Epidermal melanocyte (primary cell): ENCODE results near the gene PIGN.
A peak's percentile ranks its signal among the peaks of the same experiment; 100 is the strongest.
"Not testable (repeated sequence)": the region's sequence is repeated elsewhere in the genome, so short reads cannot be mapped to it uniquely, and the experiment has no call there.

Experiments used
- DNase-seq: peaks from one replicate; pipeline ENCODE4 v3.0.0; 2011; ENCODE audit warnings: low spot score; ENCODE audit not compliant: insufficient read length

Gene PIGN

DNA sequence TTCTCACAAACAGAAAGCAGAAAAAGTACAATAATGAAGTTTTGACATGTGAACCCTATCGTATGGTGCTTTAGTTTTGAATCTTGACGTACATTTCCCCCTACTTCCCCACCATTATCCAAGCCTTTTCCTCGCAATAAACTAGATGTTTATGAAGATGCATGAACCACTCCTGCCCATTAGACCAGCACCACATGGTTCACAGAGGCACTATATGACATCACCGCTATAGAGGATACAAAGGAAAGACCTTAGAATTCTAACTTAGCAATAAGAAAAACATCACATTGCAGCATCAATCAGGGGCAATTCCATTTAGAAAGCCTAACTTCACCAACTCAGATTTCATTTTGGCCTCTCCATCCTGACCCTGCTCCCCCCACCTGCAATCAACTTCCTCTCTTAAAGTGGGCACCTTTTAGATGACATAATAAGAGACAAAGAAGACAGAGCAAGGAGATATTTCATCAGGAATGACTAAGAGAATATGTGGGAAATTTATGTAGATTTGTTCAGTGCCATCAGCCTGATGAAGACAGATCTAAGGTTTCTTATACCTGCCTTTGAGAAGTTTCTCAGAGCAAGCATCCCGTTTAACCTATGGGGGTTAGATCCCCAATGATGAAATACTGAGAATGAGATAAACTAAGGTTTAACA, 124.9 kb downstream of the PIGN start:
- no peak for DNase-seq

DNA sequence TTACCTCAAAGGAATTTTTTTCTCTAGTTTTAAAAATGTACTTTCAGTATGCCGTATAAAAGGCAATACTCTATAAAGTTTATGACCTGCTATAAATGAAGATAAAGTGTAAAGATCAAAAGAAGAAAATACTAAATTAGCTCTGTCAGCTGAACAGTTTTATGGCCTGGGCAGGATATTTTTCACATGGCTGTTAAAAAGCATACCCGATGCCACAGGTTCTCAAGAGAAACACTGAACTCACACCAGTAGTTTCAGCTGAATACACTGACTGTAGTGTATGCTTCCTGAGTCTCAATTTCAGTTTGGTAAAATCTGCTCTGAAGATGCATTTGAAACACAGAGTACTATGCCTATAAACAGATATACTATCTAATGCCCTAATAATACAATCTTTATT, 126.0 kb downstream of the PIGN start:
- no peak for DNase-seq

DNA sequence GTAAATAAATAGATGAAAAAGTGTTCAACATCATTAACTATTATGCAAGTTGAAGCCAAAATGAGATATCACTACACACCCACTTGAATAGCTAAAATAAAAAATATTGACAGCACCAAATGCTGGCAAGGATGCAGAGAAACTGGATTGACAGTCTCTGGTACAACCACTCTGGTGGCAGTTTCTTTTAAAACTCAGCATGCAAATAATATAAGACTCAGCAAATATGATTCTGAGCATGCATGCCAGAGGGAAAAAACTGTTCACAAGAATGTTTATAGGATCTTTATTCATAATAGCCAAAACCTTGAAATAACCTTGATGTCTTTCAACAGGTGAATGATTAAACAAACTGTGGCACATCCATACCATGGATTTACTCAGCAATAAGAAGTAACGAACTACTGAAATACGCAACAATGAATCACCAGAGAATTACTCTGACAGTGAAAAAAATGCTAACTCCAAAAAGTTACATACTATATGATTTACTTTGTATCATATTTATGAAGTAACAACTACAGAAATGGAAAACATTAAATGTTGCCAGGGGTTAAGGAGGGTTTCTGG, 131.8 kb downstream of the PIGN start:
- no peak for DNase-seq

DNA sequence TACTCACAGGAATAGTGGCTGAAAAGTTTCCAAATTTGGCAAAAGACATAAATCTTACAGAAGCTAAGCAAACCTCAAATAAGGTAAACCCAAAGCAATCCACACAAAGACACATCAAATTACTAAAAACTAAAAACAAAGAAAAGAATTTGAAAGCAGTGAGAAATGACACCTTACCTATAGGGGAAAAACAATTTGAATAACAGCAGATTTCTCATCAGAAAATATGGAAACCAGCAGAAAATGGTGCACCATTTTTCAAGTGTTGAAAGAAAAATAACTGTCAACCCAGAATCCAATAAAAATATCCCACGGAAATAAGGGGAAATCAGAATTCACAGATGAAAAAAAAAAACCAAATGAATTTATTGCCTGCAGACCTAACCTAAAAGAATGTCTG, 138.6 kb downstream of the PIGN start:
- DNase-seq: no peak

DNA sequence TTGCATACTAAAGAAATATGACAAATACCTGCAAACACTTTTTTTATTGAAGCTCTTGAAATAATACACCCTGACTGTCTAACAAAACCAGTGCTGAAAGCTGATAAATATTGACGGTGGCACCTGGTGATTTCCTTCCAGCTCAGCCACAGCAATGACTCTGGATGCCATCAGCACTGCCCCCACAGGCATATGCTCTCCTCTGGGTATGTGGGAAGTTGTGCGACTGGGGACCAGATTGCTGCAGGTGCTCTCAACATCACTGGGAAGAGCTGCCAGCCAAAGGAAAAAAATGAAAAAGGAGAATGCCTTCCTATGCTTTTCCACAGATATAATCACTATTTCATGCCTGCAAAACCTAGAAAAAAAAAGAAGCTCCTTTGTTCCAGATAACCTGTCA, 141.5 kb downstream of the PIGN start:
- DNase-seq: no peak

DNA sequence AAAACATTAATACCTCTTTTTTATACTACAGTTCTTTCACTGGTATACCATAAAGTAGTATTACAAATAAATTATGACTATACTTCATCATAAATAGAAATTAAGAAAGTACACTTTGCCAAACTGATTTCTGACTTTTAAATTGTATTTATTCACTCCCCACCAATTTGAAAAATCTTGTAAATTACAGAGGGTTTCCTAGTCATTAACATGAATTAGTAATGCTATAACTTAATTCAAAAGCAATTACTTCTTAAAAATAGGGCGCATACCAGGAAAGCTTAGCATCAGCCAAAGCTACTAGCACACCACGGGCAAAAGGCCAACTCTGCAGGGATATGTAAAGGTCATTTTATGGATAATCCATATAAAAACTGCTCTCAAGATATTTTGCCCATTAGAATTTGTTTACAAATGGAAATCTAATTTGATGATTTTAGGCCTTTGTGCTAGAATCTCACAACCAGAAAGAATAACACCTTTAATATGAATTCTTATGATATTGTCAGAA, 142.3 kb downstream of the PIGN start:
- no peak for DNase-seq

DNA sequence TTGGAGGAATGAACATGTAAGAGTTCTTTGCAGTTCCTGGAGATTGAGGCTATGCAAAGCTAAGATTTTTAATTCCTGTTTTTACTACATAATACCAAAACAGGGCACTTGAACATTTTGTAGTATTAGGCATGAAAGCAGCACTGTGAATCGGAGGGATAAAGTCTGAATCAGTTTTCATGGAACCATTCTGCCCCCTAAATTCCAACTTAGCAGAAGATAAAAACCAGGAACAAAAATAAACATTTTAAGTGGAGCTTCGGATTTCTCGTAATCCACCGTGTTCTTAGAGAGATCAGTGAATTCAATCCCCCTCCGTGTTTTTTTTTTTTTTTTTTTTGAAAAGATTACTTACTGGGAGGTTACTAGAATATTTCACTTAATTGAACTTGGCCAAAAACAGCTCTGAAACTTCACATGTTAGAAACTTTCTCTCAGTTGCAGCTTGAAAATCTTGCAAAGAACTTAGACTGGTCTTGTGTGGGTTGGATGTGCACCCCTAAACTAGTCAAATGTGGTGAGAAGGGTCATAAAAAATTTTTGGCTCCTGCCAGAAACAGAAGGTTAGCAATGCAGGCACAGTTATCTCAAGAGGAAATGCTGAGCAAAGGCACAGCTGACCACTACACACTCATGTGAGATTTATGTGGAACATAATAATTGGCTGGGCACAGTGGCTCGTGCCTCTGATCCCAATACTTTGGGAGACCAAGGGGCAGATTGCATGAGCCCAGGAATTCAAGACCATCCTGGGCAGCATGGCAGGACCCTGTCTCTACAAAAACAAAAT, 148.7 kb downstream of the PIGN start:
- no peak for DNase-seq

DNA sequence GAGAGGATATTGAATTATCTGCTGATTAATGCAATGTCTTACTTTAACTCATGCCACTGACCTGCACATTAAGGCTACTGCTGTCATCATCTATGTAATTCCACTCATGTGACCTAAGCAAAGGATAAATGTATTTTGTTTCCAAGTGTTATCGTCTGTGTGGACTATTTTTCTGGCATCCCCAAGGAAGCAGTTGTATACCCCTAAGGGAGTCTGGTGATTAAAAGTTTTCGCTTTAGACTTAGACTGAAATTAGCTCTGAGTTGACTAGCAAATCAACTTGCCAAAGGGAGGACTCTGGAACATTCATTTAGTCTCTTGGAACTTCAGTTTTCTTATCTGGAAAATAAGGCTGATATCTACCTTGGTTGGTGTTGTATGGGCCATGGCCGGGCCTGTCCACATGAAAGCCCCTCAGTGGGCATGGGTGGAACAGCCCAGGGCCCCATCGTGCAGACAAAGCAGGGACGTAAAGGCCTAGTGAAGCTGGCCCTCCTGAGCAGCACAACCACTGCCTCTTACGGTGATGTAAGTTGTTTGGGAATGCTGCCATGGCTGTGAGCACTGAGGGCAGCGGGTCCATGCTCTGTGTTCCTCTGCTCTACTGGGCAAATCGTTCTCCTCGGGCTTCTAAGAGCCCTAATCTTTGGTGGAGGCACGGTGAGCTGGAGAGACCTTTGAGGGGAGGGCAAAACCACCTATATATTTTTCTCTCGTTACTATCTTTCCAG, 149.7 kb downstream of the PIGN start:
- no peak for DNase-seq

DNA sequence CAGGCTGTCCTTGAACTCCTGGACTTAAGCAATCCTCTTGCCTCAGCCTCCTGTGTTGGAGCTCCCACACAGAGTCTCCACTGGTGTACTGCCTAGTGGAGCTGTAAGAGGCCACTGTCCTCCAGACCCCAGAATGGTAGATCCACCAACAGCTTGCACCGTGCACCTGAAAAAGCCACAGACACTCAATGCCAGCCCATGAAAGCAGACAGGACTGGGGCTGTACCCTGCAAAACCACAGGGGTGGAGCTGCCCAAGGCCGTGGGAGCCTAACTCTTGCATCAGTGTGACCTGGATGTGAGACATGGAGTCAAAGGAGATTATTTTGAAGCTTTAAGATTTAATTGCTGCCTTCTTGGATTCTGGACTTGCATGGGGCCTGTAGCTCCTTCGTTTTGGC, 152.6 kb downstream of the PIGN start:
- not testable (repeated sequence) for DNase-seq

DNA sequence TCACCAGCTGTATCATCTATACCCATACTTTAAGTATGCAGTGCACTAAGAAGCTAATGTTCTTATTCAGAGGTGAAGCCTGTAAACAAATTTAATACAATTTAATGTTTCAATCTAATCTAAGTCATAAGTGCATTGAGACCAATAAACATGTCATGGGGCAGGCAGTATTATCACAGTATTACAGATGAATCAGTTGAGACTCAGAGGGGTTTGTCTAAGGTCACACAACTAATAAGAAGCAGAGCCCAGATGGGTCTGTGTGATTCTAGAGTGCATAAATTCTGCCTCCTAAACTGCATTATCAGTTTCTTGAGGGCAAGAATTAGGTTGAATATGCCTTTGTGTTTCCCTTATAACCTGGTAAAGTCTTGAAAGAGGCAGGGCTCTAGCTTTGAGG, 153.1 kb downstream of the PIGN start:
- no peak for DNase-seq

DNA sequence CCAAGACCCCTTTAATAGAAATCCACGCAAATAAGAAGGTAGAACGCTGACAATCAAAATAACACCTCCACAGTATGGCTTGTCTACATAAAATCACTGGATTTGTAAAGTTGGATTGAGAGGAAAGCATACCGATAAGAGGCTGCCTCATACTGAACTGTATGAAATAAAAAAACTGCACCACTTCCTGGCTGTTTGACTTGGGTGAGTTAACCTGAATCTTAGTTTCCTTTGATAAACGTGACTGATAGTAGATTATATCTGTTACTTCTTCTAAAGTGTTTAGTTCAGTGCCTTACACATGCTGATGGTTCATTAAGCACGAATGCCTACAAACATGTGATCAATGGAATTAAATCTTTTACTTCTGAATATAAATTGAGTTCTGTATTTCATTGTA, 153.6 kb downstream of the PIGN start:
- no peak for DNase-seq

DNA sequence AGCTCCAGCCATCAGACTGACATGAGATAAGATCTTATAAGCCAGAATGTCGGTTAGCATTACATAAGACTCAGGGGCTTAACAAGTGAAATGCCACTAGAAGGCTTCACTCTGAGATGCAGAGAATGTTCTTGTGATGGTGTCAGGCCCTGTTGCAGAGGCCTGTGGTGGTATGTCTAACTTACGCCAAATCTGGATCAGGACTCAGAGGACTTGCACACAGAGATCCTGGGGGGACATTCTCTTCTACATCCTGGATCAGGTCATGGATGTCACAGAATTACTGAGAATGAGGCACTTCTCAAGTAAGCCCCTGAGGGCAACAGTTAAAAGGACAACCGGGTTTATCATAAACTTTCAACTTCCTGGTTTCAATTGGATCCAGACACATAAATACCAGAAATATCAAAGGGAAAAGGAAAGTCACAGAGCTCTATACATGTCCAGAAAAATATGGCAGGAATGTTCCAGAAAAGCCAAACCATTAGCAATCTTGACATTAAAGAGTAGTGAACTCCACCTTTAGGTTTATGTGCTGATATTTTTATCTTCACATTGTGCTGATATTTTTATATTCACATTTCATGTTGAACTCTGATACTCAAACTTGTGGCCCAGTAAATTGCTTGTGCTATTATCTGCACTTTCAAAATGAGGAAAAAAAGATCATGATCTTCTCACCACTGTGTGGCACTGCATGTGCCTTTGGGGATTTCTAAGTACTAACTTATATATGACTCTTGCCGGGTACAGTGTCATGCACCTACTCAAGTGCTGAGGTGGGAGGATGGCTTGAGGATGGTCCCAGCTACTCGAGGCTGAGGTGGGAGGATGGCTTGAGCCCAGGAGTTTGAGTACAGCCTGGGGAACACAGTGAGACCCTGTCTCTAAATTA, 156.5 kb downstream of the PIGN start:
- peak; percentile 19 for DNase-seq

DNA sequence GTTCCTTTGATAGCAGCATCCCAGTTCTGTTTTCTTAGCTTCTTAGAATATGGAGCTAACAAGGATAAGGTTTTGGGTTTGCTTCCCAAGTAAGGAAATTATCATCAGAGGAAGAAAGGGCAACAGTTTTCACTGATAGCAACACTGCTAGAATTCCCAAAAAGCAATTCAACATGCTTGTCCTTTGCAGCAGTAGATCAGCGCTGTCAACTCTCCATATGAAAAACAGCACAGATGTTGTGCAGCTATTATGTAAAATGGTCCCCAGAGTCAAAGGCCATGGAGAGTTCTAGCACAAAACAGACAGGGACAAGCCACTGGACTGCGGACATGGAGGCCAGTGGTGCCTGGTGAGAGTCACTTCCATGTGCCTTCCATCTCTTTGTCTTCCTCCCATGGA, 158.1 kb downstream of the PIGN start:
- DNase-seq: no peak

DNA sequence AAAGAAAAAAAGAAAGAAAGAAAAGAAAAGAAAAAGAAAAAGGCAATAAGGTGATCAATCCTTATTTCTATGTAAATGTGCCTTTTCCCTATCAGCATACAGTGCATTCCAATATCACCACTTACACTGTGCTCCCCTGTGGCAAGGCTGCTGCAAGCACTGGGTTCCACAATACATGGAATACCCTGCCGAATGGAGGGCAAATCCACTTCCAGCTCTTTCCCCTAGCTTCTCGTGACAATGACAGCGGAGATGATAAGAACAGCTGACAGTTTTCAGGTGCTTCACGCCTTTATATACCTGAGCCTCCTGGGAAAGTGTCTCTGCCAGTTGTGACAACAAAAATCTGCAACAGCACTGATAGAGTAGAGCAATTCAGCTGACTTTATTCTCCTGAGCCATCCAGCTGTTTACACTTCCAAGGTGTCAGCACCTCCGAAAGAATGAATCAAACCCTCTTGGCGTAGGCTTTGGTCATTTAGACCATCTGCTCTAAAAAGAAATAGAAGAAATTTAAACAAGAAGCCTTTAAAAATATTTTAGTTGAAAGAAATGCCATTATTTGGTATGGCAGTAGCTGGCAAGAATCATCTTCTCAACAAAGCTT, 158.8 kb downstream of the PIGN start:
- DNase-seq: no peak

DNA sequence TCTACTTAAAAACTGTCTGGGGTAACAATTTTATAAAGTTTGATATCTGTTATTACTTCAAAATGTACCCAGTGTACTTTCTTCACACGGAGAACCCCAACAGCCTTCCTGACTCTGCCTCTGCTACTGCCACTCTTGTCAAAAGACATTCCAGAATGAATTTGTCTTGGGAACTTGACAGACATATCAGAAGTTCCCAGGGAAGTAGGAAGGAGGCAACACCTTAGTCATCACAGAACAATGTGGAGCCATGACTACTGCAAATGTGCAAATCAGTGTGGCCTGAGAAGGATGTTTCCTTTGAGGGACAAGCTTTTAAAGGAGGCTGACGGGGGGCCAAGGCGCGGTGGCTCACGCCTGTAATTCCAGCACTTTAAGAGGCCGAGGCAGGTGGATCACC, 160.3 kb downstream of the PIGN start:
- no peak for DNase-seq

DNA sequence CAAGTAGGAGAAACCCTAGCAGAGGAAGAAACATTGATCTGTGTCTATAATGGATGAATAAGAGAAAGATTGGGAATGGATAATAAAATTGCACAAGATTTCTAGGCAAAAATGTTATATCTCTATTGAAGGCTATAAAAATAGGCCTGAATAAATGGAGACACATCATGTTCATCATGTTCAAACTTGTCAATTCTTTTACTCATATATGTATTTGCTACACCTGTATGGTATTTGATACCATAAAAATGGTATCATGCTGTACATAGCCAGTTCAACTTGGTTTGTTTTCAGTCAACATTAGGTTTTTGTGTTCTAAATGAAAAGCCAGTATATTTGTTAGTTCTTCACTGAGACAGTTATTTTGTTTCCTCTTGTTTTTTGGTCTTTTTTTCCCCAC, 161.9 kb downstream of the PIGN start:
- no peak for DNase-seq

DNA sequence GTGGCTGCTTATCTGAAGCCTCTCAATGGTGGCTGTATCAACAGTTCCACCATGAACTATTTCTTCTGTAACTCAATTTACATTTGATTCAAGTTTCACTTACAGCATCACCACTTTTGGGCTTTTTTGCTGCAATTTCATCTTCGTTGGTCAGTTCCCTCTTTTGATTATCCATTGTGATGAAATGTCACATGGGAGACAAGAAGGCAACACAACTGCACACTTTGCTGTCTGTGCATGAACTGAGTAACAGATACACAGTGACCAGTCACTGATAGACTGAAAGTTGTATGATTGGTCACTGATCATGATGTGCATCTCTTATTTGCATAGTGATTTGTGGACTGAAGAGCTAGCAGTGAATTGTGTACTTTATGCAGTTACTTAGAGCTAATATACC, 163.3 kb downstream of the PIGN start:
- DNase-seq: no peak

DNA sequence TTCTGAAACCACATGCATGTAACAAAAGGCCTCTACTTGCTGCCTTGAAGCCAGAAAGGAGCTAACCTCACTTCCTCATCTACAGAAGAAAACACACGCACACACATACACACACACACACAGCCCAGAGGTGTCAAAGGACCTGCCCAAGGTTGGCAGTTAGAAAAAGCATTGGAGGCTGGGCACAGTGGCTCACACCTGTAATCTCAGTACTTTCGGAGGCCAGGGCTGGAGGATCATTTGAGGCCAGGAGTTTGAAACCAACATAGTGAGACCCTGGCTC, 168.2 kb downstream of the PIGN start:
- no peak for DNase-seq

DNA sequence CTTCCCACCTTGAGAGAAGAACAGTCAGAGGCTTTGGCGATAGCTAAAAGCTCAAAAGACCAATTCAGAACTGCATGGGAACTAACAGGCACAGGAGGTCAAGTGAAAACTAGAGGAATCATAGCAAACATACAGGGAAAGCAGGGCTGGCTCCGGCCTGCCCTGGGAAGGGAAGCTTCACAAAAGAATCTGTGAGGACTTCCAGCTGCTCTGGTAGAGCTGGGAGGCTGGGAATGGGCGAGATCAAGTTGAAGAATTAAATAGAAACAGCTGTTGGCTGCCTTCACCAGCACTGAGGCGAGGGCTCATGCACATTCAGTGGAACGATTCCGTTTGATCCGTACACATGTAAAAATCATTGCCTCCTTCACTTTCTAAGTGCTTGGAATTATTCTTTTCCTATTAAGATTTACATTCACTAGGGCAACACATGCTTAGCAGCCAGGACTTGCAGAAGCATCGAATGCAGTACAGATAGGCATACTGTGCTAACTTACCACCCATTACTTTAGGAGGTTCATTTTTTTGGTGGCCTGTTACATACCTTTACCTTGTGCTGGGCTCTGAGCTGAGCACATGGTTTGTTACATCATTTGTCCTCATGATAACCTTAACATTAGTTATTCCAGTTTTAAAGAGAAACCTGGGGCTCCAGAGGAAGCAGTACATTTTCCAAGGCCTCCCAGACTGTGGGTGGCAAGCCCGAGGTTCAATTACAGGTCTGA, 168.7 kb downstream of the PIGN start:
- DNase-seq: peak; percentile 51

DNA sequence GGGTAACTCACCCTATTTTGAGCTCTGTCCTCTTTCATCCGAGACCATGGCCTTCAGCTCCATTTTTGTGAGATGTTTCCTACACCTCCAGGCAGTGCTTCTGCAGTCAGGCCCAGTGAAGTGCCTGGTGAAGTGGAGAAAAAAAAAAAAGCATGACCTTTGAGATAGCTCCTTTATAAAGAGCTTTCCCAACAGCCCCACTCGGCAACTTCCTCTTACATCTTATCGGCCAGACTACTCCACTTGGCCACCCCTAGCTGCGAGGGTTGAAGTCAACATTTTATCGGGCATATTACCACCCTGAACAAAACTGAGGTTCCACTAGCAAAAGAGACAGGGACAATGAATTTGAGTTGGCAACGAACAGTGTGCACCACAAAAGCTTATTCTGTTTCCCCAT, 169.2 kb downstream of the PIGN start:
- no peak for DNase-seq
